MCF 10A (cell line): ENCODE results near the gene SH3RF2. TPM values are rescaled to one million over a fixed set of nuclear protein-coding genes. Genes with fewer than 3 reads are reported as not detected.

Source experiments
- BruUV-seq: library from RNA; stranded (reverse); fragments of 400-500 nt; replicated peaks from 2 replicates; lab custom pipeline; 2021; lab: Mats Ljungman, UMichigan
- CTCF ChIA-PET: fragments of 300-600 bp; sonication (Branson Sonifier 250); formaldehyde crosslinking; extraction: SDS; loops from one replicate; lab custom pipeline; 2021; ENCODE audit warnings: antibody characterized with exemption, inconsistent platforms; lab: Yijun Ruan, JAX
- POLR2A ChIA-PET: fragments of 300-600, 350-650 bp; sonication (Branson Sonifier 250); formaldehyde crosslinking; extraction: SDS; loops from one replicate; lab custom pipeline; 2020; ENCODE audit warnings: antibody characterized with exemption, inconsistent platforms; lab: Yijun Ruan, JAX
- DNase-seq: peaks from one replicate; pipeline ENCODE4 v3.0.0-alpha.2; 2018; ENCODE audit not compliant: unreplicated experiment
- H3K27ac Mint-ChIP-seq: one replicate; pipeline ENCODE4 v1.8.0; 2022; ENCODE audit warnings: mild to moderate bottlenecking, low read depth, mixed read lengths; ENCODE audit not compliant: unreplicated experiment
- H3K27me3 Mint-ChIP-seq: one replicate; pipeline ENCODE4 v1.8.0; 2022; ENCODE audit warnings: mixed read lengths; ENCODE audit not compliant: insufficient read depth, unreplicated experiment
- H3K36me3 Mint-ChIP-seq: one replicate; pipeline ENCODE4 v1.8.0; 2022; ENCODE audit warnings: mild to moderate bottlenecking, moderate library complexity, mixed read lengths; ENCODE audit not compliant: insufficient read depth, unreplicated experiment
- H3K4me1 Mint-ChIP-seq: one replicate; pipeline ENCODE4 v1.8.0; 2022; ENCODE audit warnings: mixed read lengths; ENCODE audit not compliant: insufficient read depth, unreplicated experiment
- H3K4me3 Mint-ChIP-seq: one replicate; pipeline ENCODE4 v1.8.0; 2022; ENCODE audit warnings: mild to moderate bottlenecking, moderate library complexity, mixed read lengths; ENCODE audit not compliant: unreplicated experiment
- H3K9me3 Mint-ChIP-seq: one replicate; pipeline ENCODE4 v1.8.0; 2022; ENCODE audit warnings: mixed read lengths; ENCODE audit not compliant: unreplicated experiment
- CTCF ChIP-seq: fragments of 200-600 bp; IDR thresholded peaks from one replicate; pipeline ENCODE4 v1.8.0; 2022; ENCODE audit warnings: antibody characterized with exemption, mild to moderate bottlenecking; ENCODE audit not compliant: unreplicated experiment
- intact Hi-C: fragments of 100-400 bp; cut with micrococcal nuclease; formaldehyde crosslinking; loops from 2 replicates; pipeline ENCODE4 v1.14.1; 2022
- total RNA-seq: library from RNA; stranded (reverse); gene quantifications from 2 replicates; pipeline ENCODE4 v1.2.3, GENCODE V29; 2022

SH3RF2 gene
- total RNA-seq, 1 experiment from 2014 or later = 29.6 TPM

DNA sequence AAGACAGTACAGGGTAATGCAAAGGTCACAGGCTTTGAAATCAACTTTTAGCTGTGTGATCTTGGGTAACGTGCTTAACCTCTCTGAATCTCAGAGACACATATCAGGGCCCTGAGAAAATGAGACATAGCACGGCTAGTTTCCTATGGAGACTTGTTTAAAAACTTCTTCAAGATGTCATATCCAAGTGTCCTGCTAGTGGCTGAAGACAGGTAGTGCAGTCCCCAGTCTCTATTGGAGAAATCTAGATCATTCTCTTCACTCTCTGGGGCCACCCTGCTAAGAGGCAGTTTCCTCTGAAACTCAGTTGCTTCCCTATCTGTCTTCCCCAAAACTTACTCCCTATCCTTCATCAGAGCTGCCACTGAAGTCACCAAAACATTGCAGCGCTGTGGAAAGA is 33.3 kb upstream of the SH3RF2 start:
- ChIA-PET CTCF (interaction anchor here (0.6 to 3.0 kb wide), 10 partner anchors 9 to 247 kb away, joined by 3 to 21 read pairs (median 4); partner anchors contain the start of gene PRELID2), POLR2A (interaction anchor here (1.2 to 2.2 kb wide), 2 partner anchors 20 to 36 kb away, joined by 3 to 6 read pairs; no protein-coding TSS in a partner anchor)
- BruUV-seq = no TSS peak
- TF ChIP-seq CTCF = peak; percentile 15
- Mint-ChIP-seq H3K9me3 (peaks cover 20% of the 10 kb centered on the region), H3K27me3 (no peaks in the 10 kb centered on the region), H3K4me3 (no peak overlapping the region), H3K4me1 (peaks cover 1% of the 10 kb centered on the region), H3K36me3 (no peaks in the 10 kb centered on the region), H3K27ac (no peak overlapping the region)
- intact Hi-C loops = loop anchor here (10.0 kb wide), 1 partner anchor 522 kb away; no protein-coding TSS in a partner anchor
- no peak for DNase-seq

- no TSS peak for BruUV-seq
- no peak overlapping the region for H3K4me3 Mint-ChIP-seq
- TF ChIP-seq CTCF = no peak
- H3K27ac Mint-ChIP-seq = no peak overlapping the region
- peaks cover 14% of the 10 kb centered on the region for H3K9me3 Mint-ChIP-seq
- peak; percentile 73 for DNase-seq
- intact Hi-C loops = loop anchor here (10.0 kb wide), 1 partner anchor 521 kb away; no protein-coding TSS in a partner anchor
- ChIA-PET CTCF (interaction anchor here (0.5 to 2.8 kb wide), 7 partner anchors 8 to 248 kb away, joined by 3 to 8 read pairs (median 3); partner anchors contain the start of gene PRELID2), POLR2A (interaction anchor here (2.2 kb wide), 1 partner anchor 19 kb away, joined by 6 read pairs; no protein-coding TSS in a partner anchor)
- peaks cover 5% of the 10 kb centered on the region for H3K4me1 Mint-ChIP-seq
- H3K27me3 Mint-ChIP-seq = no peaks in the 10 kb centered on the region
- H3K36me3 Mint-ChIP-seq = no peaks in the 10 kb centered on the region
Measured at GRCh38 chr5:145903867-145904266, 32.5 kb upstream of the SH3RF2 start.

DNA sequence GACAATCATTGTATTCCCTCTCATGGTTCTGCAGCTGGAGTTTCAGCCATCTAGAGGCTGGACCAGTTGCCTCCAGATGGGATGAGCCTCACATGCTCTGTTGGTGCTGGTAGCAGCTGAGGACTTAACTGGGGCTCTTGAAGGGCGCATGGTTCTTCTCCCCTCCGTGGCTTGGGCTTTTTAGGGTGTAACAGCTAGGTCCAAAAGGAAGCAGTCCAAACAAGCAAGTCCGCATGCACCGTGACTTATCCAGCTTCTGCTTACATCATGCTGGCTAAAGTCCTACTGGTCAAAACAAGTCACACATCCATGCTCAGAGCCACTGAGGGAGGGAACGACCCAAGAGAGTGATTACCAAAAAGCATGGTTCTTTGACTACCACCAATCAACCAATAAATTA is 31.6 kb upstream of the SH3RF2 start:
- peaks cover 5% of the 10 kb centered on the region for H3K4me1 Mint-ChIP-seq
- no peak for DNase-seq
- CTCF ChIA-PET = interaction anchor here (0.6 to 1.4 kb wide), 5 partner anchors 13 to 474 kb away, joined by 3 to 6 read pairs (median 4); partner anchors contain the start of gene SH3RF2
- no peak overlapping the region for H3K27ac Mint-ChIP-seq
- intact Hi-C loops = loop anchor here (10.0 kb wide), 1 partner anchor 520 kb away; no protein-coding TSS in a partner anchor
- H3K4me3 Mint-ChIP-seq = no peak overlapping the region
- H3K27me3 Mint-ChIP-seq = no peaks in the 10 kb centered on the region
- no TSS peak for BruUV-seq
- no peaks in the 10 kb centered on the region for H3K36me3 Mint-ChIP-seq
- TF ChIP-seq CTCF = no peak
- POLR2A ChIA-PET = interaction anchor here (0.8 to 2.2 kb wide), 2 partner anchors 18 to 147 kb away, joined by 3 to 6 read pairs; no protein-coding TSS in a partner anchor
- peaks cover 5% of the 10 kb centered on the region for H3K9me3 Mint-ChIP-seq

GRCh38 chr5:145906401-145906800 is 30.0 kb upstream of the SH3RF2 start:
- no peaks in the 10 kb centered on the region for H3K27me3 Mint-ChIP-seq
- no TSS peak for BruUV-seq

More at GRCh38 chr5:145906401-145906800, 30.0 kb upstream of the SH3RF2 start:
- POLR2A ChIA-PET = interaction anchor here (0.6 to 5.3 kb wide), 3 partner anchors 26 to 36 kb away, joined by 3 to 32 read pairs (median 3); no protein-coding TSS in a partner anchor
- no peaks in the 10 kb centered on the region for H3K36me3 Mint-ChIP-seq
- no peak overlapping the region for H3K4me3 Mint-ChIP-seq
- DNase-seq = no peak
- intact Hi-C loops = loop anchor here (10.0 kb wide), 1 partner anchor 518 kb away; no protein-coding TSS in a partner anchor
- no peak overlapping the region for H3K27ac Mint-ChIP-seq
- CTCF ChIA-PET = interaction anchor here (0.6 to 4.8 kb wide), 14 partner anchors 10 to 223 kb away, joined by 3 to 66 read pairs (median 11); no protein-coding TSS in a partner anchor
- H3K9me3 Mint-ChIP-seq = no peaks in the 10 kb centered on the region
- H3K4me1 Mint-ChIP-seq = peaks cover 5% of the 10 kb centered on the region
- no peak for TF ChIP-seq CTCF
